SK-N-SH treated with all-trans-retinoic acid at 6 μM for 48 hours (cell line): ENCODE measurements around the gene LRP5.

Experiments
- ARNTL ChIP-seq: fragments of 450-650 bp; formaldehyde crosslinking; IDR thresholded peaks from 2 replicates; pipeline ENCODE4 v1.5.0; 2020; ENCODE audit warnings: low read depth, mild to moderate bottlenecking, moderate library complexity, borderline replicate concordance
- BACH2 ChIP-seq: fragments of 250-450 bp; sonication (Bioruptor Pico); IDR thresholded peaks from 2 replicates; pipeline ENCODE4 v1.9.0; 2021; ENCODE audit warnings: mild to moderate bottlenecking, borderline replicate concordance
- ESRRG ChIP-seq: fragments of 250-450 bp; sonication (Bioruptor Pico); IDR thresholded peaks from 2 replicates; pipeline ENCODE4 v1.6.1; 2021; ENCODE audit warnings: mild to moderate bottlenecking
- GLIS3 ChIP-seq: fragments of 250-450 bp; sonication (Bioruptor Pico); IDR thresholded peaks from 2 replicates; pipeline ENCODE4 v1.5.0; 2020; ENCODE audit warnings: mild to moderate bottlenecking, moderate library complexity
- OSR1 ChIP-seq: fragments of 250-450 bp; sonication (Bioruptor Pico); IDR thresholded peaks from 2 replicates; pipeline ENCODE4 v1.8.0; 2022; ENCODE audit warnings: moderate library complexity, mild to moderate bottlenecking, inconsistent platforms
- SNAI2 ChIP-seq: fragments of 250-450 bp; sonication (Bioruptor Pico); IDR thresholded peaks from 2 replicates; pipeline ENCODE4 v1.5.0; 2020; ENCODE audit warnings: mild to moderate bottlenecking, moderate library complexity
- TOX ChIP-seq: fragments of 250-450 bp; sonication (Bioruptor Pico); IDR thresholded peaks from 2 replicates; pipeline ENCODE4 v1.8.0; 2021; ENCODE audit warnings: mild to moderate bottlenecking, moderate library complexity, borderline replicate concordance
- TF ChIP-seq, protein P1 (sequence below): fragments of 250-450 bp; sonication (Bioruptor Pico); IDR thresholded peaks from 2 replicates; pipeline ENCODE4 v1.8.0; 2020; ENCODE audit warnings: mild to moderate bottlenecking, moderate library complexity, borderline replicate concordance

DNA sequence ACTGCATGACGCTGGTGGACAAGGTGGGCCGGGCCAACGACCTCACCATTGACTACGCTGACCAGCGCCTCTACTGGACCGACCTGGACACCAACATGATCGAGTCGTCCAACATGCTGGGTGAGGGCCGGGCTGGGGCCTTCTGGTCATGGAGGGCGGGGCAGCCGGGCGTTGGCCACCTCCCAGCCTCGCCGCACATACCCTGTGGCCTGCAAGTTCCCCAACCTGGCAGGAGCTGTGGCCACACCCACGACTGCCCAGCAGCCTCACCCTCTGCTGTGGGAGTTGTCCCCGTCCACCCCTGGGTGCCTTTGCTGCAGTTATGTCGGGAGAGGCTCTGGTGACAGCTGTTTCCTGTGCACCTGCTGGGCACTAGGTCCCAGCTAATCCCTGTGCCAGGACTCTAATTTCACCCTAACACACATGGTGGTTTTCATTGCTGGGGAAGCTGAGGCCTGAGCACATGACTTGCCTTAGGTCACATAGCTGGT is 99.2 kb downstream of the LRP5 start:
- TF ChIP-seq OSR1 (CRISPR knock-in tag) (no peak), BACH2 (no peak), GLIS3 (CRISPR knock-in tag) (no peak), ESRRG (CRISPR knock-in tag) (no peak), TOX (no peak), SNAI2 (CRISPR knock-in tag) (no peak), ARNTL (CRISPR knock-in tag) (no peak)
- TF ChIP-seq, protein P1, sequence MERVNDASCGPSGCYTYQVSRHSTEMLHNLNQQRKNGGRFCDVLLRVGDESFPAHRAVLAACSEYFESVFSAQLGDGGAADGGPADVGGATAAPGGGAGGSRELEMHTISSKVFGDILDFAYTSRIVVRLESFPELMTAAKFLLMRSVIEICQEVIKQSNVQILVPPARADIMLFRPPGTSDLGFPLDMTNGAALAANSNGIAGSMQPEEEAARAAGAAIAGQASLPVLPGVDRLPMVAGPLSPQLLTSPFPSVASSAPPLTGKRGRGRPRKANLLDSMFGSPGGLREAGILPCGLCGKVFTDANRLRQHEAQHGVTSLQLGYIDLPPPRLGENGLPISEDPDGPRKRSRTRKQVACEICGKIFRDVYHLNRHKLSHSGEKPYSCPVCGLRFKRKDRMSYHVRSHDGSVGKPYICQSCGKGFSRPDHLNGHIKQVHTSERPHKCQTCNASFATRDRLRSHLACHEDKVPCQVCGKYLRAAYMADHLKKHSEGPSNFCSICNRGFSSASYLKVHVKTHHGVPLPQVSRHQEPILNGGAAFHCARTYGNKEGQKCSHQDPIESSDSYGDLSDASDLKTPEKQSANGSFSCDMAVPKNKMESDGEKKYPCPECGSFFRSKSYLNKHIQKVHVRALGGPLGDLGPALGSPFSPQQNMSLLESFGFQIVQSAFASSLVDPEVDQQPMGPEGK: no peak
